HUDEP-2 (cell line): ENCODE data around the gene TSPAN5.

Experiments used
- DNase-seq, 76 experiments: peaks; one replicate each; lab custom pipeline; 2025; ENCODE audit not compliant: unreplicated experiment in 76 of 76; lab: John Stamatoyannopoulos, UW

TSPAN5 gene

DNA sequence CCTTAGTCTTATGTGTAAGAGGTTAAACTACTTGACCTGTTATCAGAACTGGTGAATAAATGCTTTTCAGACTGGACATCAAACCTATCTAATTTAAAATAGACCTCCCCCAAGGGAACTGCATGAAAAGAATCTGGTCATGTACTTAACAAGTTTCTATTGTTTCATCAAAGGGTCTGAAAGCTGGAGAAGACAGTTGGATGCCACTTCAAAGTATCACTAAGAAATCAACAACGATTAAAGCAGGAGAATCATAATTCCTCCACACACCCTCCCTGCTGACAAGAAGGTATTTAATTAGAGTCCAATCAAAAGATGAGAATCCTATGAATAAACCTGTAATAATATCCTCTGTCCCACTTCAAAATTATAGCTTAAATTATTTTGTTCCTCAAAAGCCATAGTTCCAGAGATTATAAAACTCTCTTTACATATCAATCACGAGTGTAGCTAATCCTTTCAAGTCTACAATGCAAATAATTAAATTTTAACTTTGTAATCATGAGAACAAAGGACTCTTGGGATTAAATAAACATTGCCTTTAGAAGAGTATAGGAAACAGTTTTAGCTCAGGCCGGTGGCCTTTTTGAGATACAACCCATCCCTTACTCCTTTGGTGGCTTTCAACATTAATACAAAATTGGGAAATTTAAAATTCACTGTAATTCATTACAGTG lies 35.1 kb downstream of the TSPAN5 start:
- no peak for DNase-seq

DNA sequence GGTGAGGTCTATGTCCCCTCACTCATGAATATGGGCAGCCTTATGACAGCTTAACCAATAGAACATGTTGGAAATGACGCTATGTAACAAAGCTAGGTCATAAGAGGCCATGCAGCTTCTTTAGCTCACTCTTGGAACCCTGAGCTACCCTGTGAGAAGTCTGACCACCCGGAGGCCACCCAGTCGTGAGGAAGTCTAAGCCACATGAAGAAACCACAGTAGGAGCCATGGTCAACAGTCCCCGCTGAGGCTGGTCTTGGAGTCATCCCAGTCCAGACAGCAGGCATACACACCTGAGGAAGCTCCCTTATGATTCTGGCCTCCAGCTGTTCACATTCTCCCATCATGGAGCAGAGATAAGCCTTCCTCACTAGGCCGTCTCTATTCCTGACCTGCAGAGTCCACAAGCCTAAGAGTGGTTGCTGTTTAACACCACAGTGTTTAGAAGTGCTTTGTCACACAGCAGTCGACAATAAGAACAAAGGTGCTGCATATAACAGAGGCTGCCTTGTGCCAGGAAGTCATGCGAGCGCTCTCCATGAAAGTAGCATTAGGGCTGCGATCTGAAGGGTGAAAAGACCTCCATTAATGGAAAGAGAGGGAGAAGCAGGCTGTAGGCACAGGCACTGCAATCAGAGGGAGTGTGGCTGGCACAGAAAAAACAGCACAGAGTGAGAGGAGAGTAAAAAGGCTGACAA lies 38.2 kb downstream of the TSPAN5 start:
- no peak for DNase-seq

DNA sequence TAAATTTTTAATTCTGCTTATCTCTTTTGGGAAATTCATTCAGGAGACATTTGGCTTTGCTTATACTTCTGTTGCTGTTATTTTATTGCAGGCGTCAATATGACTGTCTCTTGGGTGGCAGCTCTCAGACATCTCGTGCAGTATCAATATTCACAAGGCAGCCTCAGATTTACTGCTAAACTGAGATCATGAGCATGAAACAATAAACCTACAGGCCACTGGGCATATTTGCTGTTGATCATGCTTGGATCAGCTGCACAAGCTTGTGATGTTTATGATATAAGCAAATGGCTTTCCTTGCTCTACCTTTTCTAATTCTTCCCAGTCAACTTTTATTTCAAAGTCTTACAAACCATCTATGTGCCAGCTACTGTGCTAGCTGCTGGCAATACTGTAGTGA lies 39.2 kb downstream of the TSPAN5 start:
- DNase-seq = no peak

DNA sequence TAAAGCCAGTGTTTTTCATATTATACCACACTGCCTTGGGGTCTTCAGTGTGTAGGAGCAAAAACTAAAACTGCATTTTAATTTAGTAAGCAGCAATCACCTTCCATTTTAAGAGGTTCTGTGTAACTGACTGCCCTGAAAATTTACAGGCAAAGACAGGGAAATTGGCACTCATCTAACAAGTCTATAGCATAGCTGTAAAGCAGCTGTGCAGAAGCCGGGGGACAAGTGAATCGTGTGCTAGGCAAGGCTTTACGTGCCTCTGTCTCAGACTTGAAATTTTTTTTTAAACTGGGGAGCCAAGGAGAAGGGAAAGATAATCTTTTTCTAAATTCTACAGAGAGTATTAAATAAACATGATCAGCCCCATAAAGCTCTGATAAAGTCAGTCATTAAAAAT lies 39.7 kb downstream of the TSPAN5 start:
- no peak for DNase-seq

DNA sequence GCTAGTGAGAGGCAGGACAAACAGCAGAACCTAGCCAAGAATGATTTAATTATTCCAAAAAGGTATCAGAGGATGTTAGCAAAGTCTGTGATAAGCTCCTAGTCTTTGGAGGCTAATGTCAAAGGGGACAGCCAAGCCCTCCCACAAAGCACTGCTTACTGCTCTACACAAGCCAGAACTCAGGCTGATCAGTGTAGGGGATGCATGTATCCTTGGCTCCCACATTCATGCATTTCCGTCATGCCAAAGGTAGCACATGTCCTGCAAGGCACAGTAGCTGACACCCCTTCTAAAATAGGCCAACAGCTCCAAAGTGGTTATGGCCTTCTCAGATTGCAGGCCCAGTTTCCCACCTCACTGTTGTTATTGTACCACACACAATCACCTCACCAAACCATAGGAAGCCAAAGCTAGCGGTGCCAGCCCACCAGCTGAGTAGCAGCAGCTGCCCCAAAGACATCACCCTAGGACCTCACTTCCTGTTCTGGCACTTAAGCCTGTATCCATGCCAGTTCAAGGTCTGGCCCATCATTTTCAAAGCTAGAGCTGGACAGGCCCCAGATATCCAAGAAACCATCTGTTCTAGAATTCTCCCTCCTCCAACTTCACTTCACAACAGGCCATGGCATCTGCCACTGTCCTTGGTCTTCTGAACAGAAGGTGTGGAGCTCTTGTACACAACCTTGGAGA lies 40.9 kb downstream of the TSPAN5 start:
- no peak for DNase-seq

DNA sequence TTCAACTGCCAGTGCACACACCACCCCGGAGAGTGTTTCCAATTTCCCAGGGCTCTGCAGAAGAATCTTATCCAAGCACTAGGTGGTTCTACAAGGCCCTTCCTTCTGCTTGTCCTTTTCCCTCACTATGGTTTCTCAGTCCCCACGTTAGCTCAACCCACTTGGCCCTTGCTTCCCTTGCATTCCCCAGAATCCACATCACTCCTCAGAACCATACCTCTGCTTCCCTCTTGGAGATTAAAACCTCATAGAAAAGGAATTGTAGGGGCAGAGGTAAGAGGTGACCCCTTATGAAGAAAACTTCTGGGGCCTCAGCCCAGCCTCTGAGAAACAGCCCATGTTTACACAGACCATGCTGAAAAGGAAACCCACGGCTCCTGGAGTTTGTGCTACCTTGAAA lies 42.4 kb downstream of the TSPAN5 start:
- no peak for DNase-seq

DNA sequence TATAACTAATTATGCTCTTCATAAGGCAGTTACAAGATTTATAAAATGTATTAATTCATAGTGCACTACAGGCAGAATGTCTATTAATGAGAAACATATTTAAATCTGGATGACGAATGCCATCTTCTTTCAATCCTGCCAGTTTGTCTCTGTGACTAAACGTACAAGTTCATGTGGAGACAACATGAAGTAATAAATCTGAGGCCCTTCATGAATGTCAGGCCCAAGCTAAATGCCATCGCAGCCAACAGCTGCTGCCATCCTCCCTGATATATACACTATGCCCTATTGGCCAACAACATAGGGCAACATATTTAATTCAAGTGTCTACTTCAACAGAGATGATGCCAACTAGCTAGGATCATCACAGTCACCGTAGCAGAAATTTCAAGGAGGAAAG lies 43.7 kb downstream of the TSPAN5 start:
- no peak for DNase-seq

DNA sequence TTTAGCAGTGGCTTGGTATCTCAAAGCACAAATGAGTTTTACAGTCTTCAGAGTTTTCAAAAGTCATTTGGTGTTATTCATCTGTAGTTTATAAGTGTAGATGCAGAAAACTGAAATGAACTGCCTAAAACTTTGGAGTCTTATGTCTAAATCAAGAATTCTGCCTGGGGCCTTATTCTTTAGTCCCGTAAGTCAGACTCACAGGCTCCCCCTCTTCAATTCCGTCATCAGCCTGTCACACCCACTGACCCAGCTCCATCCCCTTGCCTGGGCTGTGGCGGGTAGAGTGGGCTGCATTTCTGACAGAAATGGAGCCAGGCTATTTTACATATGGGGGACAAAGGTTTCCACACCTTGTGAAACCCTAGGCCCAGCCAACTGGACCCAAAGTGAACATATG lies 44.3 kb downstream of the TSPAN5 start:
- DNase-seq = no peak

DNA sequence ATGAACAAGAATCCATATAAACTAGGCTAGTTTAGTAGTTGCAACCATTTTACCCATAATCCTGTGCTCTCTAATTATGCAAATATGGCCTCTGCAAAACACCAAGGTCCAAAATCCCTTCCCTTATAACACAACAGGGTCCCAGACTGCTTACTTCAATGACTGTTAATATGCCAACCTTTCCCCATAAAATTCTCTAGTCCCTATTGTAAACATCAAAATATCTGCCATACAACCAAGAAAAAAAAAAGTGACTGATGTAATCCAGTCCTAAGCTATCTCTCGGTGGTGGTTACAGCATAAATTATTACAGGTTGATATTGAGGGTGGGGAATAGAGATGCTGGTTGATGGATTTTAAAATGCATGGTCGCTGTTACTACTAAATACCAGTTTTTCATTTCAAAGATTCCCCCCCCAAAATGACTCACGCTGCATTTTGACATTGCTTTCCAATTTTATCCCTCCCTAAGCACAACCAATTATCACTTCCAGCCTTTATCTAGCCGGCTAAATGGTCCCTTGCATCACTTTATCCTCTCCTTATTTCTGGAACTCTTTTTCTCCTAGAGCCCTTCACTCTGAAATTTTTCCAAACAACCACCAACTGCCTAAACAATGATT lies 44.8 kb downstream of the TSPAN5 start:
- DNase-seq = no peak

DNA sequence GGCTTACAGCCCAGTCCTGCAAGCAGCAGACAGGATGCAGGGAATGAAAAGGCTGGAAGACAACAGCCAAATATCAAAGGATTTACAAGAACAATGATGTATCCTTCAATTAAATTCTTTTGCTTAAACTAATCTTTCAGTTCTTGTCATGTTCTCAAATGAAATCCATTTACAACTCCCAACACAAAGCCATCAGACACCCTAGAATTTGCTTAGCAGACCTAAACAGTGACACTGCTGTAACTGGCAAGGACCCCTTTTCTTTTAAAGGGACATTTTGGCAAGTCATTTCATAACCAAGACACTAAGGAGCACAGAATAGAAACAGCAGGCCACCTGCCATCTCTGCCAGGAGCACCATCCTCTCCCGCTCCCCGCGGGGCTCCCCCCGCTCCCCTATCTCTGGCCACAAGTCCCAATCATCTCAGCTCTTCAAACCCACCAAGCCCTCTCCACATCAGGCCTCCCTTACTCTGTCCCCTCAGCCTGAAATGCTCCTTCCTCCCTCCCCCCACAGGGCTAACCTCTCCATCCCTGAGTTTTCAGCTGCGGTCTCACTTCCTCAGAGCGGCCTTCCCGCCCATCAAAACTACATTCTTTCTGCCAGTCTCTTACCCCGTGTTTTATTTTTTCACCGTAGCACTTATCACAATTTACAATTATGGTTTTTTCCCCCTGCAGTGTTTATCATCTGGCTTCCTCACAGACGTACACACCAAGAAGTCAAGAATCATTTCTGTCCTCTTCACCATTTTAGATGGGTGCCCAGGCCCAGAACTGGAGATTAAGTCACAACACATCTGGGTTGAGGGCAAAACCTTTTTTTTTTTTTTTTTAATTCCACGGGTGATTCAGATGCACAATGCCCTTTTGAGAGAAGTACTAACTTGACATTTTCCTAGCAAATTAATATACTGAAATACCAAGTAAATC lies 45.8 kb downstream of the TSPAN5 start:
- DNase-seq = no peak

DNA sequence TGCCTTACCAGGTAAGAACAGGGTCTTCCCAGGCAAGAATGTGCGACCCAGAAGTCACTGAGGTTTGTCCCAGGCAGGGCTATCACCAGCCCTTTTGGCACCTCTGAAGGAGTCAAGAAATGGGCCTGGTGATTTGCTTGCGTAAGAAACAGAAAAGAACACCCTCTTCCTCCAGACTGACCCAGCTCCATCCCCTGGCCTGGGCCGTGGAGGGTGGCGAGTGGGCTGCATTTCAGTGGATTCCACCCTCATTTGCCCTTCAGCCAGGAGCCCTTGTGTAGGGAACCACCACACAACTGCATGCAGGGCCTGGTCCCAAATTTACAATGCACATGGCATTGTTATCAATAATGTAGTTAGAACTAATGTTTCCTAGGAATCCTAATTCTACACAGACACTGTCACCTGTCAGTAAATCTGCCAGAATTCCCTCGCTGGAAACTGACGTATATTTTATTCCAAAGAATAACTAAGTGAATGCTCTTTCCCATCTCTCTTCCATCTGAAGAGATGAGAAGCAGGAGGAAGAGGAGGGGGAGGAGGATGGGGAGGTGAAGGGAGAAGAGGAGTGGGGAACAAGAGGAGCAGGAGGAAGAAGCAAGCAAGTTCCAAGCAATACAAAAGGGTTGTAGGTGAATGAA lies 46.6 kb downstream of the TSPAN5 start:
- no peak for DNase-seq

DNA sequence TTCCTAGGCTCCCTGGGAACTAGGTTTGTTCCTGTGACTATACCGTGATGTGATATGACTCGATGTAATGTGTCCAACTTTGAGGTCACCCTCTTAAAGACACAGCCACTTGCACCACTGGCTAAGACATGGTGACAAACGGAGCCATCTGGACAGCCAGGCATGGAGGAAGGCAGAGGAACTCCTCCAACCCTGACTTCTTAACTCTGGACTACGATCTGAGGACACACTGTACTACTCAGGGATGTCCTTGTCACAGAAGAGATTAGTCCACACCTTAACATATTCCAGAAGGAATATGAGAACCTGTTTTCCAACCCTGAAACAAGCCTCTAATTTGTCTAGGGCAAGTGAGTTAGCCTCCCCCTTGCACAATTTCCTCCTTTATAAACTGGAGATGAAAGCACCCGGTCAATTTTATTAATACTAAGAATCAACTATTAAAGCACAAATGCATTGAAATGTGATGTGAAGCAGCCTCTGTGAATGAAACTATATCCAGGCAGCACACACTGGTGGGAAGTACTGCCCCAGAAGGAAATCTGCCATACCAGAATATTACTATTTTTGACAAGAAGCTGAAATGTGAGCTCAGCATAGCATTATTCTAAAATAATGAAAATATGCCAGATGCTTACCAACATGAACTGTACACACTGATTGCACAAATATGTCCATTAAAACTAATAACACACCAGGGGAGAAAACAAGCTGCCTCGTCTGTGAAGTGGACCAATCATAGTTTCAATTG lies 47.3 kb downstream of the TSPAN5 start:
- DNase-seq = no peak

DNA sequence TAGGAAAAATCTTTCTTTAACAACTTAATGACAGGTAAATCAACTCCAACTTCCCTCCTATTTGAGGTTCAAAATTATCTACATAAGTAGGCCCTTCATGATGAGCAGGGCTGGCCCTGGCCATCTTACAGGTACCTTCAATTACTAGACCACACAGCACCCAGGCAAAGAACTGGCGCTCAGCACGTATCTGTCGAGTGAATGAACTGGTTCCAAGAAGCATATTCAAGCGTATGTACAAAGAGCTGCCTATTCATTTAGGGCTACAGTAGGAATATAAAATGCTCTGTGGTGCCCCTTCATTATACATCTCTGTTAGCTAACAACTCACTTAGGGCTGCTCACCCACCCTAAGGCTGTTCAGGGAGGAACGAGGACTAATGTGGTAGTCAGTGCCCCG lies 48.0 kb downstream of the TSPAN5 start:
- no peak for DNase-seq

DNA sequence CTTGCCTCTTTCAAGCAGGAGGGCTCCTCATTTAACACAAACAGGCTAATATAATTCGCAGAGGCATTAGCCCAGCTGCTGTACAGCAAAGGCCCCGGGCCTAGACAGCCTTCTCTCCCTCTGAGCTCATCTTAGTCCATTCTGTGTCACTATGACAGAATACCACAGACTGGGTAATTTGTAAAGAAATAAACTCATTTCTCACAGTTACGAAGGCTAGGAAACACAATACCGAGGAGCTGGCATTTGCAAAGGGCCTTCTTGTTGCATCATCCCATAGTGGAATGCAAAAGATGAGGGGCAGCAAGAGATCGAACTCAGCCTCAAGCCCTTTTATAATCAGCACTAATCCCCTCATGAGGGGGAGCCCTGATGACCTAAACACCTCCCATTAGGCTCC lies 48.5 kb downstream of the TSPAN5 start:
- no peak for DNase-seq

DNA sequence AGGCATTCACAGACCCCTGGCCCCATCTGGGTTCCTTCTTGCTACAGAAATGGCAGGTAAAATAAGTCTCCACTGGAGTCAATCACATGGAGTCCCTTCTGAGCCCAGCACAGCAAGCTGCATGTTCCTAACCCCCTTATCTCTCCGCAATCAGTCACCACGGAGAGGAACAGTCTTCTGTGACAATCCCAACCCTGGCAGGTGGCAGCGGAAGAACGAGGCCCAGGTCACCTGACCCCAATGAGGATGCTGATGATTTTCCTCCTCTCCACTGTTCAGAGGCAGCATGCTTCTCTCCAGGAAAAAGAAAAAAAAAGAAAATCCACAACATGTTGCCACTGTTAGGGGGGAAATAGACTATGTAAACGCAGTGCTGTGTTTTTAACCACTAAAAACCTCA lies 50.1 kb downstream of the TSPAN5 start:
- no peak for DNase-seq

DNA sequence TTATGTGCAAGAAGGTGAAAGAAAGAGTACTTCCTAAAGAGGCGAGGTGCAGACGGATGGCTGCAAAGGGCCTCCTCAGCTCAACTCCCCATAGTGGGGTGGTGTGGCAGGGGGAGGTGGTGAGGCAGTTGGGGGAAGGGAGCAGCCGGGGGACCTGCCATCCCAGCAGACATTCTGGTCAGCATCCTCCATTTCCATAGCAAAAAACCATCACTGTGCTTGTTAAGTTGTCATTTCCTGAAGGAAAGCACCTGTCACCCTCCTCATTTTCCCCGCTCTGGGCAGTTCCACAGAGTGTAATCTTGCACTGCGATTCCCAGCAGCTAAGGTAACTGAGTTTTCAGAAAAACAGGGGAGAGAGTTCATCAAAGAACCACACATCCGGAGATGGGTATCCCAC lies 51.5 kb downstream of the TSPAN5 start:
- no peak for DNase-seq

DNA sequence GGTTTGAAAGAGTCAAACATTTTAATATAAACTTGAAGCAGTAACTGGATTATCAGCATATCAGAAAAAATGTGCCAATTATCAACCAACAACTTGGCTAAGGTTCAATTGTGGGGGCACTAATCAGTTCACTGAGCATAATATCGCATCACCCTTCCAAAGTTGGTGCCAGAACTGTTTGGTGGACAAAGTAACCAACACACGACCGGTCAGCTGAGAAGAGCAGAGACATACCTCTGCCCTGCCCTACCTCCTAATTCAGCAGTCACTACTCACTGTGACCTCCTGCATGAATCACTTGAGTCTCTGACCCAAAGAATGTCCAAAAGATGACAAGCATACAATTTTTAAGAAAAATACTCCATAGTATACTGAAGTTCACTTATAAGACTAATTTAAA lies 53.2 kb downstream of the TSPAN5 start:
- no peak for DNase-seq

DNA sequence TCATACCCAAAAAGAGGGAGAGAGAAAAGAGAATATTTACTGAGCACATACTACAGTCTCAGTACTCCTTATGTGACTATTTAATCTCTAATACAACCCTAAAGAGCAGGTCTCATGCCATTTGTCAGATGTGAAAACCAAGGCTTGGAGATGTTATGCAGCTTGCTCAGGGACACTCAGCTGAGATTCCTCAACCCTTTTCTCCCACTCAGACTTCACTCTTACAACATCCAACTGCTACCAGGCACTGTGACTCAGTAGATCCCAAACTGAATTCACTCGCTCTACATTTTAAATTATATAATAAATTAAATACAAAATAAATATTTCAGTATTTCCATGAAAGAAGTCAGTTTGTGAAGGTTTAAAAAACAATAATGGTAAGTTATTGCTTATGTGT lies 53.7 kb downstream of the TSPAN5 start:
- no peak for DNase-seq
